ENCODE data around the gene LCT.
"Not testable (repeated sequence)": the region's sequence is repeated elsewhere in the genome, so short reads cannot be mapped to it uniquely, and the experiment has no call there.

LCT gene

GRCh38 chr2:135820003-135820618 is 16.9 kb downstream of the LCT start:
- no peaks in the 10 kb centered on the region for H3K36me3 ChIP-seq (ENCODE audit: insufficient read depth, low read length)
- H3K9me3 ChIP-seq (ENCODE audit: control insufficient read depth, insufficient read depth, low read length) = no peaks in the 10 kb centered on the region
- H3K9ac ChIP-seq (ENCODE audit: low read depth, low read length) = no peak overlapping the region
- no peaks in the 10 kb centered on the region for H3K4me1 ChIP-seq (ENCODE audit: insufficient read depth, low read length)

GRCh38 chr2:135818937-135819610 is 17.9 kb downstream of the LCT start:
- no peaks in the 10 kb centered on the region for H3K36me3 ChIP-seq (ENCODE audit: insufficient read depth, low read length)
- no peak overlapping the region for H3K9ac ChIP-seq (ENCODE audit: low read depth, low read length)
- H3K9me3 ChIP-seq (ENCODE audit: control insufficient read depth, insufficient read depth, low read length) = no peaks in the 10 kb centered on the region
- H3K4me1 ChIP-seq (ENCODE audit: insufficient read depth, low read length) = no peaks in the 10 kb centered on the region

- Histone ChIP-seq H3K9me3 (ENCODE audit: control insufficient read depth, insufficient read depth, low read length) (no peaks in the 10 kb centered on the region), H3K4me1 (ENCODE audit: insufficient read depth, low read length) (no peaks in the 10 kb centered on the region), H3K36me3 (ENCODE audit: insufficient read depth, low read length) (no peaks in the 10 kb centered on the region), H3K9ac (ENCODE audit: low read depth, low read length) (no peak overlapping the region)
These were observed 19.0 kb downstream of the LCT start for GRCh38 chr2:135817951-135818350.

- Histone ChIP-seq H3K9me3 (ENCODE audit: control insufficient read depth, insufficient read depth, low read length) (no peaks in the 10 kb centered on the region), H3K9ac (ENCODE audit: low read depth, low read length) (no peak overlapping the region), H3K4me1 (ENCODE audit: insufficient read depth, low read length) (no peaks in the 10 kb centered on the region), H3K36me3 (ENCODE audit: insufficient read depth, low read length) (no peaks in the 10 kb centered on the region)
These were observed 19.5 kb downstream of the LCT start for GRCh38 chr2:135817466-135817865.

- Histone ChIP-seq H3K9me3 (ENCODE audit: control insufficient read depth, insufficient read depth, low read length) (no peaks in the 10 kb centered on the region), H3K36me3 (ENCODE audit: insufficient read depth, low read length) (no peaks in the 10 kb centered on the region), H3K9ac (ENCODE audit: low read depth, low read length) (no peak overlapping the region), H3K4me1 (ENCODE audit: insufficient read depth, low read length) (no peaks in the 10 kb centered on the region)
These were observed 21.7 kb downstream of the LCT start for GRCh38 chr2:135815269-135815668.

GRCh38 chr2:135812907-135813511 is 24.0 kb downstream of the LCT start:
- H3K9me3 ChIP-seq (ENCODE audit: control insufficient read depth, insufficient read depth, low read length) = no peaks in the 10 kb centered on the region
- no peak overlapping the region for H3K9ac ChIP-seq (ENCODE audit: low read depth, low read length)
- no peaks in the 10 kb centered on the region for H3K36me3 ChIP-seq (ENCODE audit: insufficient read depth, low read length)
- no peaks in the 10 kb centered on the region for H3K4me1 ChIP-seq (ENCODE audit: insufficient read depth, low read length)

- H3K36me3 ChIP-seq (ENCODE audit: insufficient read depth, low read length); H3K9me3 ChIP-seq (ENCODE audit: control insufficient read depth, insufficient read depth, low read length); H3K9ac ChIP-seq (ENCODE audit: low read depth, low read length); H3K4me1 ChIP-seq (ENCODE audit: insufficient read depth, low read length): not testable (repeated sequence)
These were observed 29.1 kb downstream of the LCT start for GRCh38 chr2:135807874-135808273.

- no peak overlapping the region for H3K9ac ChIP-seq (ENCODE audit: low read depth, low read length)
- no peaks in the 10 kb centered on the region for H3K4me1 ChIP-seq (ENCODE audit: insufficient read depth, low read length)
- H3K36me3 ChIP-seq (ENCODE audit: insufficient read depth, low read length) = no peaks in the 10 kb centered on the region
- H3K9me3 ChIP-seq (ENCODE audit: control insufficient read depth, insufficient read depth, low read length) = no peaks in the 10 kb centered on the region; the same call in 1 of the 2 replicates
These were observed 33.7 kb downstream of the LCT start for GRCh38 chr2:135803278-135803677.

GRCh38 chr2:135802350-135802749 is 34.6 kb downstream of the LCT start:
- no peaks in the 10 kb centered on the region for H3K4me1 ChIP-seq (ENCODE audit: insufficient read depth, low read length)
- no peaks in the 10 kb centered on the region for H3K36me3 ChIP-seq (ENCODE audit: insufficient read depth, low read length)
- H3K9me3 ChIP-seq (ENCODE audit: control insufficient read depth, insufficient read depth, low read length) = no peaks in the 10 kb centered on the region; the same call in 1 of the 2 replicates
- H3K9ac ChIP-seq (ENCODE audit: low read depth, low read length) = no peak overlapping the region

- Histone ChIP-seq H3K9ac (ENCODE audit: low read depth, low read length) (no peak overlapping the region), H3K4me1 (ENCODE audit: insufficient read depth, low read length) (no peaks in the 10 kb centered on the region), H3K36me3 (ENCODE audit: insufficient read depth, low read length) (no peaks in the 10 kb centered on the region), H3K9me3 (ENCODE audit: control insufficient read depth, insufficient read depth, low read length) (no peaks in the 10 kb centered on the region; the same call in 1 of the 2 replicates)
These were observed 36.2 kb downstream of the LCT start for GRCh38 chr2:135800513-135801460.

- Histone ChIP-seq H3K4me1 (ENCODE audit: insufficient read depth, low read length) (no peaks in the 10 kb centered on the region), H3K9me3 (ENCODE audit: control insufficient read depth, insufficient read depth, low read length) (no peaks in the 10 kb centered on the region; the same call in 1 of the 2 replicates), H3K36me3 (ENCODE audit: insufficient read depth, low read length) (no peaks in the 10 kb centered on the region)
These were observed 37.2 kb downstream of the LCT start for GRCh38 chr2:135799738-135800137.

GRCh38 chr2:135798762-135799161 is 38.2 kb downstream of the LCT start:
- Histone ChIP-seq H3K36me3 (ENCODE audit: insufficient read depth, low read length) (no peaks in the 10 kb centered on the region), H3K9ac (ENCODE audit: low read depth, low read length) (no peak overlapping the region), H3K4me1 (ENCODE audit: insufficient read depth, low read length) (no peaks in the 10 kb centered on the region), H3K9me3 (ENCODE audit: control insufficient read depth, insufficient read depth, low read length) (no peaks in the 10 kb centered on the region; the same call in 1 of the 2 replicates)

More at GRCh38 chr2:135799738-135800137, 37.2 kb downstream of the LCT start:
- H3K9ac ChIP-seq (ENCODE audit: low read depth, low read length) = no peak overlapping the region

GRCh38 chr2:135798275-135798705 is 38.7 kb downstream of the LCT start:
- Histone ChIP-seq H3K9me3 (ENCODE audit: control insufficient read depth, insufficient read depth, low read length) (no peaks in the 10 kb centered on the region; the same call in 1 of the 2 replicates), H3K36me3 (ENCODE audit: insufficient read depth, low read length) (no peaks in the 10 kb centered on the region), H3K4me1 (ENCODE audit: insufficient read depth, low read length) (no peaks in the 10 kb centered on the region), H3K9ac (ENCODE audit: low read depth, low read length) (no peak overlapping the region)

Measured in ES-I3 (cell line).